Right cardiac atrium (tissue), 5 donors: ENCODE data around the gene GPATCH11. TPM values are rescaled to one million over a fixed set of nuclear protein-coding genes. Genes with fewer than 3 reads are reported as not detected.

Experiments used
- polyA plus RNA-seq: library from polyadenylated mRNA; stranded (reverse); fragments of 200-250 nt; gene quantifications from one replicate; pipeline ENCODE4 v1.2.3, GENCODE V29; 2013
- total RNA-seq, 4 donors: library from RNA; stranded (reverse); fragmentation: NEBNext Ultra II Directional; extraction: Animal tissue kit (Norgen Biotek cat#: 25700); gene quantifications; one replicate each; pipeline ENCODE4 v1.2.1, GENCODE V29; 2021
- donor health status: healthy with polysubstance abuse.
- donor health status: DM: no; HTN: yes; CAD: no.
- donor health status: DM: no; HTN: no; CAD: no.
- donor health status: DM: no; HTN: yes; CAD: no; lungs with severe emphysema.
- donor health status: DM: yes; HTN: yes; CAD: no.

Gene GPATCH11
- total and polyA plus RNA-seq, 5 donors = 4.1 to 8.6 (median 5.8) TPM

Other genes with a start within 250 kb of the GPATCH11 start
- gene STRN, start 118.0 kb upstream of the GPATCH11 start, total RNA-seq = 10 to 100 TPM; 30.9 to 41.1 (median 35.0) TPM
- 7.7 TPM for gene STRN, start 118.0 kb upstream of the GPATCH11 start, polyA plus RNA-seq
- gene HEATR5B, start 146 bp upstream of the GPATCH11 start, total RNA-seq = 10 to 100 TPM; 14.6 to 19.2 (median 16.4) TPM
- 9.1 TPM for gene HEATR5B, start 146 bp upstream of the GPATCH11 start, polyA plus RNA-seq
- gene EIF2AK2, start 72.5 kb downstream of the GPATCH11 start, total RNA-seq = 10 to 100 TPM; 21.9 to 32.9 (median 25.5) TPM
- 6.0 TPM for gene EIF2AK2, start 72.5 kb downstream of the GPATCH11 start, polyA plus RNA-seq
- gene SULT6B1, start 104.2 kb downstream of the GPATCH11 start, total RNA-seq = not detected
- not detected for gene SULT6B1, start 104.2 kb downstream of the GPATCH11 start, polyA plus RNA-seq
- 10 to 100 TPM; 46.8 to 57.7 (median 55.9) TPM for gene CEBPZOS, start 112.0 kb downstream of the GPATCH11 start, total RNA-seq
- gene CEBPZOS, start 112.0 kb downstream of the GPATCH11 start, polyA plus RNA-seq = 75.7 TPM
- 10 to 100 TPM; 24.0 to 35.4 (median 33.1) TPM for gene CEBPZ, start 147.1 kb downstream of the GPATCH11 start, total RNA-seq
- 34.9 TPM for gene CEBPZ, start 147.1 kb downstream of the GPATCH11 start, polyA plus RNA-seq
- 10 to 100 TPM; 15.4 to 20.1 (median 18.3) TPM for gene NDUFAF7, start 147.1 kb downstream of the GPATCH11 start, total RNA-seq
- gene NDUFAF7, start 147.1 kb downstream of the GPATCH11 start, polyA plus RNA-seq = 17.4 TPM
- gene PRKD3, start 240.3 kb downstream of the GPATCH11 start, total RNA-seq = 10 to 100 TPM; 17.4 to 24.6 (median 20.6) TPM
- gene PRKD3, start 240.3 kb downstream of the GPATCH11 start, polyA plus RNA-seq = 5.6 TPM